B cell (primary cell): ENCODE measurements around the gene C6orf89. TPM values are rescaled to one million over a fixed set of nuclear protein-coding genes. Genes with fewer than 3 reads are reported as not detected.

Experiments
- ATAC-seq: fragments of 200-7000 bp; cut with Tn5 transposase; one replicate; pipeline ENCODE4 v1.10.0; 2021; ENCODE audit warnings: low read depth, mild to moderate bottlenecking, moderate number of reproducible peaks, moderate library complexity
- CTCF ChIA-PET: fragments of 350-600 bp; sonication (Branson Sonifier 250); formaldehyde crosslinking; loops from one replicate; lab custom pipeline; 2021; ENCODE audit warnings: antibody characterized with exemption, inconsistent platforms; lab: Charles Lee
- POLR2A ChIA-PET: fragments of 350-600 bp; sonication (Branson Sonifier 250); formaldehyde crosslinking; loops from one replicate; lab custom pipeline; 2021; ENCODE audit warnings: antibody characterized with exemption; lab: Charles Lee
- DNase-seq: peaks from one replicate; pipeline ENCODE4 v3.0.0; 2013
- H2AFZ ChIP-seq: 2 replicates; pipeline ENCODE4 v1.6.1; 2012; ENCODE audit warnings: mild to moderate bottlenecking, low read depth, low read length; ENCODE audit not compliant: insufficient read depth, poor library complexity, severe bottlenecking
- H3K27ac ChIP-seq, 2 donors: 1 replicate in 1 of 2; 2 replicates in 1 of 2; pipeline ENCODE4 v1.5.1; 2012 to 2013; ENCODE audit warnings: low read length in 2 of 2, mild to moderate bottlenecking in 2 of 2, moderate library complexity in 1 of 2
- H3K27me3 ChIP-seq, 4 experiments: fragments of 200-600 bp in 1 of 4; sonication (generic) in 1 of 4; replicated peaks in 1 of 4; 1 replicate in 2 of 4; 2 replicates in 2 of 4; pipeline versions ENCODE4 v1.6.1 to v1.7.0; 2013 to 2016; ENCODE audit warnings: low read length in 3 of 4, mild to moderate bottlenecking in 2 of 4, mixed read lengths in 1 of 4, moderate library complexity in 1 of 4; ENCODE audit not compliant: insufficient read depth in 4 of 4, control insufficient read depth in 3 of 4; ENCODE audit errors: control extremely low read depth in 1 of 4
- H3K36me3 ChIP-seq, 2 experiments: replicated peaks in 1 of 2; 1 replicate in 1 of 2; 2 replicates in 1 of 2; pipeline versions ENCODE4 v1.6.1 to v1.7.1; 2013; ENCODE audit warnings: low read length in 1 of 2; ENCODE audit not compliant: insufficient read depth in 2 of 2, control insufficient read depth in 1 of 2; ENCODE audit errors: control extremely low read depth in 1 of 2, extremely low read depth in 1 of 2
- H3K4me1 ChIP-seq, 2 donors: fragments of 200-600 bp in 1 of 2; sonication (generic) in 1 of 2; 1 replicate in 1 of 2; 2 replicates in 1 of 2; pipeline versions ENCODE4 v1.5.1 to v1.6.1; 2013 to 2017; ENCODE audit warnings: low read length in 2 of 2; ENCODE audit not compliant: control insufficient read depth in 2 of 2, insufficient read depth in 2 of 2
- H3K4me2 ChIP-seq: replicated peaks from 2 replicates; pipeline ENCODE3; 2012; ENCODE audit warnings: mild to moderate bottlenecking, low read depth, low read length; ENCODE audit not compliant: poor library complexity, severe bottlenecking
- H3K4me3 ChIP-seq, 5 experiments: fragments of 200-600 bp in 1 of 5; sonication (generic) in 1 of 5; 1 replicate in 3 of 5; 2 replicates in 2 of 5; pipeline versions ENCODE4 v1.5.1 to v1.7.0; 2011 to 2016; ENCODE audit warnings: low read length in 4 of 5, mild to moderate bottlenecking in 4 of 5, low read depth in 2 of 5, control low read depth in 1 of 5, moderate library complexity in 1 of 5; ENCODE audit not compliant: insufficient read depth in 1 of 5; ENCODE audit errors: control extremely low read depth in 1 of 5, extremely low read depth in 1 of 5
- H3K79me2 ChIP-seq: fragments of 200-600 bp; sonication (generic); one replicate; pipeline ENCODE4 v1.6.0; 2016; ENCODE audit warnings: low read length; ENCODE audit not compliant: control insufficient read depth, insufficient read depth
- H3K9ac ChIP-seq: fragments of 200-600 bp; sonication (generic); 2 replicates; pipeline ENCODE4 v1.6.1; 2017; ENCODE audit warnings: mild to moderate bottlenecking, low read length, moderate library complexity
- H3K9me3 ChIP-seq, 3 donors: one replicate each; pipeline versions ENCODE4 v1.6.1 to v1.7.1; 2013; ENCODE audit warnings: low read length in 2 of 3; ENCODE audit not compliant: control insufficient read depth in 2 of 3, insufficient read depth in 1 of 3; ENCODE audit errors: control extremely low read depth in 1 of 3
- H4K20me1 ChIP-seq: 2 replicates; pipeline ENCODE4 v1.6.0; 2012; ENCODE audit warnings: mild to moderate bottlenecking, low read length; ENCODE audit not compliant: insufficient read depth, control insufficient read depth, poor library complexity, severe bottlenecking
- H3K27ac Mint-ChIP-seq: one replicate; pipeline ENCODE4 v1.8.0; 2021; ENCODE audit warnings: mixed read lengths
- H3K27me3 Mint-ChIP-seq: one replicate; pipeline ENCODE4 v1.8.0; 2021; ENCODE audit warnings: mixed read lengths
- H3K4me1 Mint-ChIP-seq: one replicate; pipeline ENCODE4 v1.8.0; 2021; ENCODE audit warnings: mixed read lengths
- H3K4me3 Mint-ChIP-seq: one replicate; pipeline ENCODE4 v1.8.0; 2021; ENCODE audit warnings: mixed read lengths
- H3K9me3 Mint-ChIP-seq: one replicate; pipeline ENCODE4 v1.8.0; 2022; ENCODE audit warnings: mixed read lengths; ENCODE audit not compliant: insufficient read depth
- EZH2 ChIP-seq: IDR thresholded peaks from 2 replicates; pipeline ENCODE4 v1.6.1; 2012; ENCODE audit warnings: borderline replicate concordance, low read depth, mild to moderate bottlenecking, moderate library complexity, low read length; ENCODE audit not compliant: insufficient read depth, poor library complexity, severe bottlenecking
- WGBS: methylation state at CpG from one replicate; pipeline ENCODE4 v1.1.5; 2013; ENCODE audit warnings: missing lambda C conversion rate; ENCODE audit not compliant: insufficient coverage; 5-methylcytosine and 5-hydroxymethylcytosine counted together
- intact Hi-C: fragments of 100-400 bp; cut with micrococcal nuclease; formaldehyde crosslinking; loops from one replicate; pipeline ENCODE4 v1.10.0; 2022
- polyA plus RNA-seq: library from polyadenylated mRNA; depleted of rRNA; stranded (reverse); fragments of >200 nt; gene quantifications from 2 replicates; pipeline ENCODE4 v1.2.3, GENCODE V29; 2012
- total RNA-seq, 2 donors: library from RNA; stranded (reverse); fragments of 120-200 nt in 1 of 2; gene quantifications; 1 replicate in 1 of 2; 2 replicates in 1 of 2; pipeline versions ENCODE4 v1.2.3 to v1.2.4, GENCODE V29; 2013 to 2022
- TF ChIP-seq, protein P1 (sequence below): fragments of 200-600 bp; IDR thresholded peaks from one replicate; pipeline ENCODE4 v1.8.0; 2022; ENCODE audit warnings: antibody characterized with exemption, mild to moderate bottlenecking

Gene C6orf89
- total and polyA plus RNA-seq, 2 donors (not counting 1 experiment from before 2014, with no cell fraction given) = 13.0 to 35.3 TPM

DNA sequence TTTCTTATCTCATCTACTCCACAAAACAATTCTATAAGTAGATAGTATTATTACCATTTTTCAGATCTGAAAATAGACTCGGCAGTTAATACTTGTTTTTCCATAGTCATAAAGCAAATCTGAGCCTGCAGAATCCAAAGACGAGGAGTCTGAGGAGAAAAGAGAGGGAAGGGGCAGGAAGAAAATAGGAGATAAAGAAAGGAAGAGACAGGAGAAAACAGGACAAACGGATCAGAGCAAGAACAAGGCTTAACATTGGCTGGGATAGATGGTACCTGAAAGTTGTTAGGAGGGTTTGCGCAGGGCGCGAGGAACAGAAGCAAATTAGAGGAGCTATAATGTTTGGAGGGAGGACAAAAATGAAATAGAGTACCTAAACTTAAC lies 10.5 kb upstream of the C6orf89 start:
- Mint-ChIP-seq H3K27me3 (no peaks in the 10 kb centered on the region), H3K4me1 (peaks cover 32% of the 10 kb centered on the region), H3K9me3 (no peaks in the 10 kb centered on the region), H3K27ac (peak overlapping the region; percentile 97), H3K4me3 (peak overlapping the region; percentile 99)
- Histone ChIP-seq H3K9me3 (no peaks in the 10 kb centered on the region), H3K4me2 (peak overlapping the region; percentile 84), H3K9ac (peak overlapping the region; percentile 98), H3K27ac (peak overlapping the region in 1 of 2 donors; percentile 89), H3K4me3 (peak overlapping the region; percentile 73 to 100 (median 99)), H3K27me3 (peaks cover 0 to 6% (median 2%) of the 10 kb centered on the region in 4 experiments), H3K79me2 (peaks cover 26% of the 10 kb centered on the region), H4K20me1 (no peaks in the 10 kb centered on the region), H2AFZ (peak overlapping the region; percentile 97), H3K36me3 (peaks cover 5 to 6% of the 10 kb centered on the region in 2 experiments), H3K4me1 (peaks cover 12 to 15% of the 10 kb centered on the region in 2 donors)
- TF ChIP-seq EZH2 = no peak
- TF ChIP-seq, protein P1, sequence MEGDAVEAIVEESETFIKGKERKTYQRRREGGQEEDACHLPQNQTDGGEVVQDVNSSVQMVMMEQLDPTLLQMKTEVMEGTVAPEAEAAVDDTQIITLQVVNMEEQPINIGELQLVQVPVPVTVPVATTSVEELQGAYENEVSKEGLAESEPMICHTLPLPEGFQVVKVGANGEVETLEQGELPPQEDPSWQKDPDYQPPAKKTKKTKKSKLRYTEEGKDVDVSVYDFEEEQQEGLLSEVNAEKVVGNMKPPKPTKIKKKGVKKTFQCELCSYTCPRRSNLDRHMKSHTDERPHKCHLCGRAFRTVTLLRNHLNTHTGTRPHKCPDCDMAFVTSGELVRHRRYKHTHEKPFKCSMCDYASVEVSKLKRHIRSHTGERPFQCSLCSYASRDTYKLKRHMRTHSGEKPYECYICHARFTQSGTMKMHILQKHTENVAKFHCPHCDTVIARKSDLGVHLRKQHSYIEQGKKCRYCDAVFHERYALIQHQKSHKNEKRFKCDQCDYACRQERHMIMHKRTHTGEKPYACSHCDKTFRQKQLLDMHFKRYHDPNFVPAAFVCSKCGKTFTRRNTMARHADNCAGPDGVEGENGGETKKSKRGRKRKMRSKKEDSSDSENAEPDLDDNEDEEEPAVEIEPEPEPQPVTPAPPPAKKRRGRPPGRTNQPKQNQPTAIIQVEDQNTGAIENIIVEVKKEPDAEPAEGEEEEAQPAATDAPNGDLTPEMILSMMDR = no peak
- ATAC-seq = no peak
- ChIA-PET CTCF (interaction anchor here (0.5 to 5.4 kb wide), 13 partner anchors 10 to 830 kb away, joined by 3 to 72 read pairs (median 4); partner anchors contain the start of genes C6orf89 and FGD2), POLR2A (interaction anchor here (0.5 to 3.4 kb wide), 4 partner anchors 11 to 346 kb away, joined by 5 to 24 read pairs (median 8); partner anchors contain the start of gene C6orf89)
- intact Hi-C loops = loop anchor here (1.0 to 10.0 kb wide), 2 partner anchors 10 to 280 kb away; partner anchors contain the start of genes C6orf89 and SRSF3
- DNase-seq = no peak
- 37% methylated on average over 3 of the region's 6 CpGs for WGBS

DNA sequence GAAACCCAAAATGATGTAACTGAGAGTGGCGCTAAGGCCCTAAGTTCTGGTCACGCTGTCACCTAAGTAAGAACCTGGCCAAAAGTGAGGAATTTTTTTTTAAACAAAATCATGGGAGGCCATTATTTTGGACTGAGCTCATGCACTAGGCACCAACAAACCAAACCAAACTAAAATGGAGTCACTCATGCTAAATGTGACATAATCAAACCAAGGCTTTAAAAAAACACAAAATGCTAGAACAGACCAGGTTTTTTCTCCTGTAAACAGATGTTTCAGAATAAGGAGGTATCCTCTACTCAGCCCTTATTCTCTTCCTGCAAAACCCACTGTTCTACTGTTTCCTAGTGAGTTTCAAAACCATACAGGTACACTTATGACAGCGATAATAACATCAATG lies 1.1 kb upstream of the C6orf89 start:
- POLR2A ChIA-PET = interaction anchor here (1.4 to 2.6 kb wide), 3 partner anchors 9 to 166 kb away, joined by 3 to 24 read pairs (median 5); partner anchors contain the start of gene PPIL1
- ATAC-seq (no peak), DNase-seq (no peak)
- Histone ChIP-seq H3K9ac (no peak overlapping the region), H3K4me2 (no peak overlapping the region), H3K4me3 (no peak overlapping the region), H3K9me3 (no peaks in the 10 kb centered on the region), H3K36me3 (no peaks in the 10 kb centered on the region), H3K27ac (peak overlapping the region in 1 of 2 donors; percentile 92), H3K4me1 (peaks cover 17 to 22% of the 10 kb centered on the region in 2 donors), H2AFZ (peak overlapping the region; percentile 100), H3K27me3 (peaks cover 0 to 3% (median 2%) of the 10 kb centered on the region in 4 experiments), H3K79me2 (peaks cover 20% of the 10 kb centered on the region), H4K20me1 (no peaks in the 10 kb centered on the region)
- Mint-ChIP-seq H3K9me3 (no peaks in the 10 kb centered on the region), H3K27ac (no peak overlapping the region), H3K4me1 (peaks cover 31% of the 10 kb centered on the region), H3K4me3 (no peak overlapping the region), H3K27me3 (no peaks in the 10 kb centered on the region)
- 100% methylated on average over 3 of the region's 3 CpGs for WGBS
- intact Hi-C loops = loop anchor here (1.0 to 5.0 kb wide), 9 partner anchors 9 to 468 kb away; partner anchors contain the start of genes MTCH1 and RNF8
- CTCF ChIA-PET = interaction anchor here (0.6 to 6.4 kb wide), 18 partner anchors 11 to 325 kb away, joined by 3 to 82 read pairs (median 7); partner anchors contain the start of gene PPIL1
- no peak for TF ChIP-seq EZH2
- TF ChIP-seq, protein P1 = no peak
